ENCODE measurements around the gene SF3B2. TPM values are rescaled to one million over a fixed set of nuclear protein-coding genes. Genes with fewer than 3 reads are reported as not detected.
A peak's percentile ranks its signal among the peaks of the same experiment; 100 is the strongest.

The SF3B2 gene
- total and polyA plus RNA-seq, 9 of the 15 experiments (the other 6 are each of a cell fraction or from before 2014, with no cell fraction given), result 58.3 to 248 (median 157) TPM

GRCh38 chr11:66051766-66052663, at the start of gene SF3B2 (continued):
- TF ChIP-seq TSHZ1 (CRISPR knock-in tag; IDR thresholded peaks at IDR 0.05) (no peak), GTF2B (IDR thresholded peaks at IDR 0.05; ENCODE audit: extremely low read depth, insufficient read length) (no peak), ZBTB5 (IDR thresholded peaks at IDR 0.05) (no peak), NUFIP1 (IDR thresholded peaks at IDR 0.05; ENCODE audit: partially characterized antibody) (no peak), ZNF589 (CRISPR knock-in tag; IDR thresholded peaks at IDR 0.05; ENCODE audit: low read depth) (no peak), SIX5 (IDR thresholded peaks at IDR 0.05; ENCODE audit: borderline replicate concordance in 1 of 2, insufficient read depth in 1 of 2, low read depth in 1 of 2, low read length in 2 of 2) (peak; percentile 78 to 79), LEF1 (IDR thresholded peaks at IDR 0.05) (no peak), HES1 (IDR thresholded peaks at IDR 0.05; ENCODE audit: low read depth) (no peak), PHB2 (IDR thresholded peaks at IDR 0.05; ENCODE audit: low read depth) (no peak), CBX1 (IDR thresholded peaks at IDR 0.05; ENCODE audit: low read depth) (0 out of 2 replicates have a peak, but pooled peaks have one; percentile 25), RBM39 (optimal IDR thresholded peaks at IDR 0.05; ENCODE audit: low read depth, low read length) (no peak), TAL1 (IDR thresholded peaks at IDR 0.05) (no peak), KLF6 (CRISPR knock-in tag; IDR thresholded peaks at IDR 0.05; ENCODE audit: borderline replicate concordance) (peak; percentile 73; the same call in 1 of the 2 replicates), PML (IDR thresholded peaks at IDR 0.05; ENCODE audit: low read length) (0 out of 2 replicates have a peak, but pooled peaks have one; percentile 76), SMARCE1 (IDR thresholded peaks at IDR 0.05) (no peak), SFPQ (IDR thresholded peaks at IDR 0.05; ENCODE audit: low read depth, low read length) (no peak), ZNF23 (CRISPR knock-in tag; IDR thresholded peaks at IDR 0.05) (no peak), NCOA6 (IDR thresholded peaks at IDR 0.05) (no peak)

Data from K562 (cell line).